Stimulated activated CD4-positive, alpha-beta T cell treated with anti-CD3 and anti-CD28 coated beads, Interleukin-1b, Interleukin-23, amount 100 ng/mL, for 24 hours (primary cell): ENCODE data around the gene FAM47E.

ENCODE experiments used
- DNase-seq, 4 experiments: peaks; one replicate each; pipeline ENCODE4 v3.0.0-alpha.2; 2020; ENCODE audit warnings: low read depth in 4 of 4, low spot score in 1 of 4

FAM47E gene

DNA sequence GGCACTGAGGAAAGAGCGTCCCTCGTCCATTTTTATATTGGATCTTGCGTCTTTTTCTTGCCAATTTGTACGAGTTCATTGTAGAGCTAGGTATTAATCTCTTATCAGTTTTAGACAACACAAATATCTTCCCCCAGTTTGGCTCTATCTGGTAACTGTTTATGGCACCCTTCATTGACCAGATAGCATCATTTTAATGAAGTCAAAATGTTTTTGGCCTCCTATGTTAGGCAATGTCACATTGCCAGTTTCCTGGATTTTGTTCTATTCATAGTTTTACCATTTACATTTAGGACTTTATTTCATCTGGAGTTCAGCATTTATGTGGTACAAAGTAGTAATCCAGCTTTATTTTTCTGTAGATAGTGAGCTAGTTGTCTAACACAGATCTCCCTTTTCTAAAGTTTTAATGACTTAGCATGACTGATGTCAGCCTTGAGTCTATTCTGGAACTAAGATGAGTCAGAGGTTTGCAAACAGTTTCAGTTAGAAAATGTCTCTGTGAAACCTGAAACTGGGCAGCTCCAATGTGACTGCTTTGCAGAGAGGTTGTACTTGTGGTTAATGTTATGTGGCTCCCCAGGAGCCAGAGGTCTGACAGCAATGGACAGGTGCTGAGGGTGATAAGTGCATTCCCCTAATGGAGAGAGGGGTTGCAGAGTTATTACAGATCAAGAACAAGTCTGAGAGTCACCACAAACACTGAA is 49.7 kb downstream of the FAM47E start:
- no peak for DNase-seq

DNA sequence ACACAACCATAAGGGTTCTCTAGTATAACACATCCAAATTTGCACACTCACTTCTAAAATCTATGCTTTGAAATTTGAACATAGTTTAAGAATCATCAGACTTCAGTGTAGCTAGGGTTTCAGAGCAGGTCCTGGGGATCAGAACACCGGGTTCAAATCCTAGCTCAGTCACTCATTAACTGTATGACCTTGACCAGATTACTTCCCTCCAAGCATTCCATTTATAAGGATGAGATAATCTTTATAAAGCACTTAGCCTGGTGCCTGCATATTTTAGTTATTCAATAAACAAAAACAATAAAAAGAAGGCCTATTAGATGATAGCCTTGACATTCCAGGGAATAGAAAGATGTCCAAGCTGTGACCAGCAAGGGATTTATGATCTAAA is 50.2 kb downstream of the FAM47E start:
- no peak for DNase-seq

DNA sequence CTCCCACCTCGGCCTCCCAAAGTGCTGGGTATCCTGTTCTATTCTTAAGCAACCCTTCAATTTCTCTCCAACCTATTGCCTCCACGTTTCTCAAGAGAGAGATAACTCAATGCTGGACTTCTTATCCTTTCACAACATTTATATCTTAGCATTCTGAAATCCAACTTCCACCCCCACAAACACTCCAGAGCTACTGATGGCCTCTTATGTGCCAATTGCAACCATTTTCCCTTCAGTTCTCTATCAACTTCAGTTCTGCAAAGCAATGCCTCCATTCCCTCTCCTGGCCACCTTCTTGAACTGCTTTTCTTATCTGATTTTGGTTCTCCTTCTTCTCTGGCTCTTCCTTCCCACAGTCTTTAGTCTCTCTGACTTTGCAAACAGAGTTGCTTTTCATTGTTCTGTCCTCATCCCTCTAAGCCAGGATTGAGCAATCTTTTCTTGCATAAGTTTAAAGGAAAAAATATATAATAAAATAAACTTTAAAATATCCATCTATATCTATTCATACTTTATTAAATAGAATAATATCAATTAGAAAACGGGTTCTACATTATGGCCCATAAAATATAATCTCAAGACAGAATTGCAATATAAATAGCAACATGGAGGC is 51.4 kb downstream of the FAM47E start:
- no peak for DNase-seq

DNA sequence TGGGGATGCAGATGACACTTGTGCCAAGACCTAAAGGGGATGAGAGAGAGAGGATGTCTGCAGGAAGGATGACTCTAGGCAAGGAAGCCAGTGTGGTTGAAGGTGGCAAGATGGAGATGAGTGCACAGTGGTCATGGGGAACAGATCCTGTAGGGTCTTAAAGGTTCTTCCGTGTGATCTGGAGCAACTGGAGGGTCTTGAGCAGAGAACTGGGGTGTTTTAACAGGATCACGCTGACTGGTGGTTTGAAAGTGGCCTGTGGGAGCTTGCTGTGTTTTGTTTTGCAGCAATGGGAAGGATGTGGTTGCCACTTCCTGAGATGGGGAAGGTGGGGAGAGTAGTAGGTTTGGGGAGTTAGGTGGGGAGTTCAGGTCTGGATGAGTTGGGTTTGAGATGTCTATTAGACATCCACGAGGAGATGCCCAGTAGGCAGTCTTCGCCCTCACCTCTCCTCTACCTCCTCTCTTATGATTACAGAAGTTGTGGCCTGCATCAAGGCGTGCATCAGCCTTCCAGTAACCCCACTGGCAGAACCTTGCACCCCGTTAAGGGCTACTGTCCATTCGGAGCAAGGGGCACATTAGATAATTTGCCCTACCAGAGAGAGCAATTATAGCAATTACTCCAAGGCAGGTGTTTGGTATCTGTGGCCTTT is 53.6 kb downstream of the FAM47E start:
- no peak for DNase-seq

DNA sequence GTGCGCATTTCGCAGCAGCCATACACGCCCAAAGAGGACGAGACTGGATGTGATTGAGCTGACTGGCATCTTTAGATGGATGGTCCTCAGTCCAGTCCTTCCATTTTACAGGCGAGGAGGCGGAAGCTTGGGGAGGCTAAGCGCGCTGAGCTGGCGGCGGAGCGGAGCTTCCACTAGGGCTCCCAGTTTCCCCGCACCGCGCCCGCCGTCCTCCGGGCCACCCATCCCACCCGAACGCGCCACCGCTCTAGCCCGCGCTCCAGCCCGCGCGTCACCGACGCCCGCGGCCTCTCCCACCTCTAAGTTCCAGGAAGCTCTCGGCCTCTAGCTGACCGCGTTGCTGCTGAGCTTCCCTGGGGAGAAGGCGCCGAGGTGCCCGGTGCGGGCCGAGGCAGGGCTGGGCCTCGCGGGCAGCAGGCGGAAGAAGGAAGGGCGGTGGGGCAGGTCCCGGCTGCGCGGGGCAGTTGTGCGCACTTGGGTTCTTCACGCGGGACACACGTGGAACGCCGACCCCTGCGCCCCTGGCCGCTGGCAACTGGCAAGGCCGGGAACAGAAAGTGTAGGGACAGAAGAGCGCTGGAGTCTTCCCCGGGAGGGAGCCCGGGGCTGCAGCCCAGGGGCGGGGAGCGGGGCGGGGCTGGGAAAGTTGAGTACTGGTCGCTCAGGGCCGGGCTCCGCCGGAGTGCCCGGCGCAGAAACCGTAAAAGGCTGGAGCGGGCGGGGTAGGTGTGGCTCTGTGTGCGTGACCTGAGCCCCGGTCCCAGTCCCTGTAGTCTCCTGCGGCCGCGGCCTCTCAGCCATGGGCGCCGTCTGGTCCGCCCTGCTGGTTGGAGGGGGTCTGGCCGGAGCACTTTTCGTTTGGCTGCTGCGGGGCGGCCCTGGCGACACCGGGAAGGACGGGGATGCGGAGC is 54.7 kb downstream of the FAM47E start, which contains the start of gene STBD1:
TSS of gene STBD1 (plus strand) at position 763 of the 911 bp plus-strand sequence. CDS start at position 800, 37 bp downstream.
- DNase-seq = no peak

DNA sequence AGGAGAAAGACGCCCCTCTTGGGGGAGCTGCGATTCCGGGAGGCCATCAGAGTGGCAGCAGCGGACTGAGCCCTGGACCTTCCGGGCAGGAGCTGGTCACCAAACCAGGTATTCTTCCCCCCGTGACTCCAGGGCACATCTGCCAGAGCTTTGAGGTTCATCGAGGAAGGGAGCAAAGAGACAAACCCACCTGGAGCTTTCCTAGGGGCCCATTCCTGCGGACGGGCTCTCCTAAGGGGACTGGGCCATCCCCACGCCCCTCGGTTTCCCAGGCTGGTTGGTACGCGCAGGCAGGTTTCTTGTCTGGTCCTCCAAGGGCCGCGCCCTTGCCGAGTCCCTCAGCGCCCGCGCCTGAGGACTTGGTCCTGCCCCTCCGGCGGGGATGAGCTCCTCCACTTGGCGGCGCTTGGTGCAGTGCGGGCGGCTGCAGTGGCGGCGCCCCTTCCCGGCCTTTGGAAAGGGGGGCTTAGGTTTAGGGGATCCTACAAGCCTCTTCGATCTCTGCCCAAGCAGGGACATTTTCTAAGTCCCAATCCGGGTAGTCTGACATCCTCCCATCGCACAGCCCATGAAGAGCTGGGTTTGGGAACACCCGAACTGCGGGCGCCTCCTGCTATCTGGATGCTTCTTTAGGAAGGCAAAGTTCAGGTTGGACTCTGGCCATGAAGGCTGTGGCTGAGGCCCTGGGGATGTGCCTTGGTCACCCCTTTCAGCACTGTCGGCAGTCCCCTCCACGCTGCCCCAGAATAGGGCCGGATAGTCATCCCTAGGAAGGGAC is 55.5 kb downstream of the FAM47E start:
- DNase-seq = no peak

DNA sequence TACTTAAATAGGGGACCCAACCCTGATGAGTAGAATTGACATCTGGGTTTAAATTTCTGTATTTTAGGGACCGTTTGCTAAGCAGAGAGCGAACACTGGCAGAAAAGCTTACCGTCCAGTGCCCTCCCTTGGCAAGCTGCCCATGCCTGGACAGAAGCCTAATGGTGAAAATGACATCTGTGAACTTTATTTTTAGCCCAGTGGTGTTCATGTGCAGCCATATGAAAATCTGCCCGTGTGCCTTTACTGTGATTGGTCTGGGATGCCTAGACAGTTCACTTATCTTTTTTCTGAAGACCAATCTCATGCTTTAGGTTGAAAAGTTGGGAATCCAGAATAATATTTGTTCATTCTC is 56.1 kb downstream of the FAM47E start:
- DNase-seq = no peak

DNA sequence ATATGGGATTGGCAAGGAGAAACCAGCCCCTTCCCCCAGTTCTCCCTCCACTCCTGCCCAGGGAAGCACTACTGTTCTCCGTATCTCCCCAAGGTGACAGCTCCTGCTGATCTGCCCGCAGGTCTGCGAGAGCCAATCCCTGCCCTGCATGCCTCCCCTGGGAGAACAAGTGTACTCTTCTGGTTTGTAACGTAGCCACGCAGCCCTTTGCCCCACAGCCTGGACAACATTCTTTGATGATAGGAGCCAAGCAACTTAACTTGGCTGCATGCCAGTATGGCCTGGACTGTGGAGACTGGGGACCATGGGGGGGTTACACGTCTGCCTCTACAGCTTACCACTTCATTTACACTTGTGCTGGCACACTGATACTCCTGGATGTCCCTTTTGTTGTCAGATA is 57.0 kb downstream of the FAM47E start:
- no peak for DNase-seq

DNA sequence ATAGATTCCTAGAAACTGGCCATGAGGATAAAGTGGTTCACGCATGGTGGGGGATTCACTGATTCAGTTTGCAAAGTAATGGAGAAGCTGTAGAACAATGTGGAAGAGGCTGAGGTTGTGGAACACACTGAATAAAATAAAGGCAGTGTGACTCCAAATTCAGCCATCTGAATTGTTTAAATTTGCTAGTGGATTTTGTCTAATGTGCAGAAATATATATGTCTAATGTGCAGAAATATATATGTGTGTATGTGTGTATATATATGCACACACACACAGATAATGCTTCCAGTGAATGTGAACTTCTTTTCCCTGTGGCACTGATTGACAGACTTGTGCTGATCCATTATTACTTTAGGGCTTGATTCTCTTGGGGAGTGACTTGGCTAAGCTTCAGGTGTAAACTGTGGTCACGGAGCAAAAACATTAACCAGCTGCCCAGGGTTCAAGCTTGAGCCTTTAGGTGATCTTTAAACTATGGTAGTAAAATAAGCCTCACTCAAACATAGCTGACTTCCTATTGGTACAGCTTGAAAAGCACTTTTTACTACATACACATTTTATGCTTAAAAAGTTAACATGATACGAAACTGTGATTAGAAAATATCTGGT is 58.5 kb downstream of the FAM47E start:
- DNase-seq = no peak

DNA sequence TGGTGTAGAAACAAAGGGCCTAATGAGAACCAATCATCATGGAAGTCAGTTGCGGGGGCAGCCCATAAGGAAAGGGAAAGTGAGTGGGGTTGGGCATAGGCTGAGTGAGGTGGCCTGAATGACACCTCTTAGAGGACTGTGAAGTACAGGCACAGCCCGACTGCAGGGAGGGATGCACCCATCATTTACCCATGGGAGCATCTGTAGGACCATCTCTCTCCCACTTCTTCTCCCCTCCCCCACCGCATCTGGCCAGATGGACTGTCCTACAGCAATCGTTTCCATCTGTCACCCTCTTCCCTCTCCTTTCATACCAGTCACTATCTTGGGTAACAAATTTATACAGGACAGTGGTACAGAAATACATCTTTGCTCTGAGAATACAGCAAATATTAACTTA is 59.2 kb downstream of the FAM47E start:
- no peak for DNase-seq

DNA sequence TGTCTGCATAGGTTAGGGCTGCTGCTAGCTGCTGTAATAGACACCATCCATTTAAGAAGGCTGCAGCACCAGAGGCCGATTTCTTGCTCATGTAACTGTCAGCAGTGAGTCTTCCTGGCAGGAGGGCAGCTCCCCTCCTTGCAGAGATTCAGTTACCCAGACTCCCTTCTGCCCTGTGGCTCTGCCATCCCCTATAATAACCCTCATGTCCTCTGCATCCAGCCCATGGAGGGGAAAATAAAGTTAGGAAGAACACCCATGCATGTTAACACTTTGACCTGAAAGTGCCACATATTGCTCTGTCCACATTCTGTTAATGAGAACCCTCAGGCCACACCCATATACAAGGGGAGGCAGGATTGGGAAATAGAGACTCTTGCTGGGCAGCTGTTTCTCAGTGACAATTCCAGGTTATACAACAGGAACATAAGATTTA is 60.4 kb downstream of the FAM47E start:
- no peak for DNase-seq

DNA sequence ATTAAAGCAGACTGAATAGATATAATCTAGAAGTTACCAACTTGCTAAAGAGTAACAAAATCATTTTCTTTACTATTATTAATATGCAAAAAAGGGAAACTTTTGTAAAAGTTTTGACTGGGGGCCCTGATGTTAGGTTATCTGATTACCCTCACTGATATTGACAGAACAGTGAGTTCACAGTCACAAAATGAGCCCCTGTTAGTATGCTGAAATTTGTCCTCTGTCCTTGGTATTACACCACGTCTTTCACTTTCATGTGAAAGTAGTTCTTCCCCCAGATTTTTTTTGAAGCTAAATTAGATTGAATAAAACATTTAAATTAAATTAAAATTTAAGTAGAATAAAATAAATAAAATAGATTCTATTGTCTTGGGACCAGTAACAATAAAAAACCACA is 60.9 kb downstream of the FAM47E start:
- DNase-seq = no peak

DNA sequence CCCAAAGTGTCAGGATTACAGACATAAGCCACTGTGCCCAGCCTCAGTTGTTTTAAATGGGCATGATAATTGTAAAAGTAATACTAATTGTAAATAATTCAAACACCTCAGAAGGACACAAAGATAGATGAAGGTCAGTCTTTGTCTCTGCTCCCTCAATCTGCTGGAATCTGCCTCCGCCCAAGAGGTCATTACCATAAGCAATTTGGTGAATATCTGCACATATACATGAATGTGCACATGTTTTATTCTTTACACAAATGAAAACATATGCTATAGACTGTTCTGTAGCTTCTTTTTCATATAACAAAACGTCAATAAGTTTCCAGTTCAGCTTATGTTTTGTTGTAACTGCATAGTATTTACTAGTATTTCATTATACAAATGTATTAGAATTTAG is 62.0 kb downstream of the FAM47E start:
- DNase-seq = no peak

DNA sequence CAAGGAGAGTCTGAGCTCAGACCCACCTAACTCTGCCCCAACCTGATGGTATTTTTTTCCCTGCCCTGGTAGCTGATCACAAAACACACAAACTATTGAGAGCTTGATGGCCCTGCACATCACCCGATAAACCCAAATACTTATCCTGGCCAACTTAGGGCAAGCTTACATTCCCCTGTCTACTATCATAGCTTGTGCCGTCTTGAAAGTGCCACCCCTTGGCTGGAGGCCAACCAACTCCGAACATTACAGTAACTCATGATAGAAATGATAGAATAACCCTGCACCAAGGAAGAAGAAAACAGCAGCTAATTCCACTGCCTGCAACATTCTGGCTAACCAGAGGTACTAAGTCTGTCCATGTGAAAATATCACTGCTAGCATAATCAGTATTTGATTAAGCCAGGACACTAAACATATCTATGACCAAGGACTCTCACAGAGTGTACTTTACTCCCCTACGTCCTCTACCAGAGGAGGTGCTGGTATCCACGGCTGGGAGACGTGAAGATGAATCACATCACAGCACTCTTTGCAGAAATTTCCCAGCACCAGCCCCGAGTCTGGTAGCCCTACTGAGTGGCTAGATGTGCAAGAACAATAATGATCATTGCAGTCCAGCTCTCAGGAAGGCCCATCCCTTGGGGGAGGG is 63.9 kb downstream of the FAM47E start:
- DNase-seq = no peak

DNA sequence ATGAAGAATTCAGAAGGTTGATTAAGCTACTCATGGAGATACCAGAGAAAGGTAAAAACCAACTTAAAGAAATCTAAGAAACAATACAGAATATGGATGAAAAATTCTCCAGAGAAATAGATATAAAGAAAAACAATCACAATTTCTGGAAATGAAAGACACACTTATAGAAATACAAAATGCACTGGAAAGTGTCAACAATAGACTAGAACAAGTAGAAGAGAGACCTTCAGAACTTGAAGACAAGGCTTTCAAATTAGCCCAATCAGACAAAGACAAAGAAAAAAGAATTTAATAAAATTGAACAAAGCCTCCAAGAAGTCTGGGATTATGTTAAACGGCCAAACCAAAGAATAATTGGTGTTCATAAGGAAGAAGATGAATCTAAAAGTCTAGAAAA is 64.6 kb downstream of the FAM47E start:
- DNase-seq = no peak

DNA sequence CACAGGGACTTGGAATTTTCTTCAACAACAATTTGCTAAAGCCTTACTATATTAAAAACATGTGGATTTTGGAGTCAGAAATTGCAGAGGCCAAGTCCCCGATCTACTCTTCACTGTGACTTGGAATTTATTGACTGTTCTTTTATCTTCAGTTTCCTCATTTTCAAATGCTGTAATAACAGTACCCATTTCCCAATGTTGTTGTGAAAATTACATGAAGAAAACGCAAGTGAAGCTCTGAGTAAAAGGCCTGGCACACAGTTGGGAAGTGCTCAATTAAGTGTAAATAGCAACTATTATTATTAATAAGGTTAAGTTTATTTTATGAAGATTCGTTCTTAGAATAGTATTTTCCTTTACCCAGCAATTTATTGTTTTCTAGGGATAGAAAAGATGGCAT is 70.7 kb downstream of the FAM47E start:
- DNase-seq = no peak

DNA sequence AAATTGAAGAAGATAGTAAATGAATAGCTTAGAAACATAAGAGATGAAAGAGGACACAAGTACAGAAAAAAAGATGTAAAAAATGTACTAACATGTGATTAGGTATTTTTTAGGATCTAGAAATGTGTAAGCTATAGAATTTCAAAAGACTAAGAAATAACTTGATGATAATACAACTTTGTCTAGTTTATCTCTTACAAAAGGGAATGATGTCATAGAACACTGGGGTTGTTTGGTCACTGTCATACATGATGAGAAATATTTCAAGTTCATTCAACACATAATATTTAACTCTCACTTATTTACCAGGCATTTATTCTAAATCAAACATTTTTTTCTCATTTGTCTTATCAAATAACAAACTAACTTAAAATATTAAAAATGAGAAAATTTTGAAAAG is 73.6 kb downstream of the FAM47E start:
- DNase-seq = no peak

DNA sequence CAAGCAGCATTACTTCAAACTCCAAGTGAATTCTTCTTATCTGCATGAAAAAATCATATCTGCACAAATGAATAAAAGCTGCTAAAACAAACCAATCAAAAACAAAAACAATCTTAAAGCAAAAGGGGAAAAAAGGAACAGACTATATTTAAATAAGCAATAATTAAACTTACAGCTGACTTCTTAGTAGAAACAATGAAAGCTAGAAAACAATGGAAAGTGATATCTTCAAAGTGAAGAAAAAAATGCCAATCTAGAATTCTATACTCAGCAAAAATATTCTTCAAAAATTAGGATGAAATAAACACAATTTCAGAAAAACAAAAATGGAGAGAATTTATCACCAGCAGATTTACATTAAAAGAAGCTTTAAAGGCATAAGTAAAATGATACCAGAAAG is 75.0 kb downstream of the FAM47E start:
- DNase-seq = no peak
